Loucy (cell line): ENCODE data around the gene KIAA0753.

Experiments used
- CTCF ChIP-seq: fragments of 200-600 bp; sonication (generic); conservative IDR thresholded peaks from 2 replicates; pipeline ENCODE4 v1.5.1; 2014; ENCODE audit warnings: mild to moderate bottlenecking, antibody characterized with exemption, low read length
- EZH2phosphoT487 ChIP-seq: fragments of 200-600 bp; IDR thresholded peaks from 2 replicates; pipeline ENCODE4 v1.6.1; 2018; ENCODE audit warnings: antibody characterized with exemption, mild to moderate bottlenecking, moderate library complexity, borderline replicate concordance

- TF ChIP-seq CTCF (no peak), EZH2phosphoT487 (no peak)
Measured at GRCh38 chr17:6531575-6531974, 108.9 kb downstream of the KIAA0753 start.
